Measurements from ENCODE around the gene RASIP1.

- no peak for TF ChIP-seq POLR2A (IDR thresholded peaks at IDR 0.05)
- no peak for TF ChIP-seq CTCF (IDR thresholded peaks at IDR 0.05 in 8 of 11, conservative IDR thresholded peaks at IDR 0.05 in 3 of 11)
Observed at GRCh38 chr19:48714759-48715675, 25.4 kb downstream of the RASIP1 start.

Measured in spleen (tissue), 7 donors.